Activated naive CD4-positive, alpha-beta T cell treated with anti-CD3 and anti-CD28 coated beads, Interleukin-2, amount 10 ng/mL, durations not matched to agents 7 days and 5 days (primary cell): ENCODE measurements around the gene DMRTC2.

ENCODE experiments used
- CTCF ChIA-PET: fragments of 350-600 bp; sonication (Branson Sonifier 250); formaldehyde crosslinking; loops from one replicate; lab custom pipeline; 2021; ENCODE audit warnings: antibody characterized with exemption; lab: Charles Lee
- DNase-seq: peaks from one replicate; pipeline ENCODE4 v3.0.0-alpha.2; 2020
- H3K27ac Mint-ChIP-seq: one replicate; pipeline ENCODE4 v1.8.0; 2021; ENCODE audit warnings: mild to moderate bottlenecking, moderate library complexity, mixed read lengths
- H3K27me3 Mint-ChIP-seq: one replicate; pipeline ENCODE4 v1.8.0; 2021; ENCODE audit warnings: mild to moderate bottlenecking, mixed read lengths
- H3K36me3 Mint-ChIP-seq: one replicate; pipeline ENCODE4 v1.8.0; 2021; ENCODE audit warnings: mixed read lengths
- H3K4me1 Mint-ChIP-seq: one replicate; pipeline ENCODE4 v1.8.0; 2021; ENCODE audit warnings: mixed read lengths
- H3K4me3 Mint-ChIP-seq: one replicate; pipeline ENCODE4 v1.8.0; 2021; ENCODE audit warnings: mild to moderate bottlenecking, moderate library complexity, mixed read lengths
- H3K9me3 Mint-ChIP-seq: one replicate; pipeline ENCODE4 v1.8.0; 2021; ENCODE audit warnings: mixed read lengths

Gene DMRTC2

DNA sequence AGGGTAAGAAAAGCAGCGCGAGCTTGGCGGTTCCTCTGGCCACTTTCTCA lies at the start of gene DMRTC2:
Gene DMRTC2 (plus strand): TSS at position 42 of the 50 bp plus-strand sequence. CDS start 2,387 bp downstream, outside the sequence.
- CTCF ChIA-PET: no interaction called here
- no peaks in the 10 kb centered on the region for H3K9me3 Mint-ChIP-seq
- no peaks in the 10 kb centered on the region for H3K4me1 Mint-ChIP-seq
- H3K4me3 Mint-ChIP-seq: no peak within 1 kb of the TSS
- H3K27ac Mint-ChIP-seq: no peak within 1 kb of the TSS
- peaks cover 45% of the 10 kb centered on the region for H3K27me3 Mint-ChIP-seq
- DNase-seq: no peak
- H3K36me3 Mint-ChIP-seq: no peaks in the 10 kb centered on the region

DNA sequence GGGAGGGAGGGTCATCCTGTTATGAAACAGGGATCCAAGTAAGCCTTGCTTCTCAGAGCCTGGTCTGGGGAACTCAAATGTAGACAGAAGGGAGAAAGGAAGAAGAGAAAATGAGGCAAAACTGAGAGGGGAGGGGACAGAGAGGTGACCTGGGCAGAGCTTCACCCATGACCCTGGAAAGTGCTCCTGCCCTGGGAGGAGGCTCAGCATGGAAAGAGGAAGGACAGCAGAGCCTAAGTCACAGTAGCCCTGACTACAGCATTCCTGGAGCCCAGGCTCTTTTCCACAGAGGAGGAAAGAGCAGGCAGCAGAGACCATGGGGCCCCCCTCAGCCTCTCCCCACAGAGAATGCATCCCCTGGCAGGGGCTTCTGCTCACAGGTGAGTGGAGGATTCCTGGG lies 48.5 kb upstream of the DMRTC2 start, which contains the start of gene CEACAM3:
Gene CEACAM3 (plus strand): TSS at position 226 of the 400 bp plus-strand sequence. CDS start 91 bp downstream, at position 317.
- no peaks in the 10 kb centered on the region for H3K9me3 Mint-ChIP-seq
- no peaks in the 10 kb centered on the region for H3K36me3 Mint-ChIP-seq
- no peak within 1 kb of the TSS for H3K4me3 Mint-ChIP-seq
- DNase-seq: no peak
- H3K27me3 Mint-ChIP-seq: peaks cover 68% of the 10 kb centered on the region
- no peaks in the 10 kb centered on the region for H3K4me1 Mint-ChIP-seq
- CTCF ChIA-PET: interaction anchor here (0.7 to 6.1 kb wide), 10 partner anchors 9 to 68 kb away, joined by 3 to 158 read pairs (median 8); no protein-coding TSS in a partner anchor
- no peak within 1 kb of the TSS for H3K27ac Mint-ChIP-seq

DNA sequence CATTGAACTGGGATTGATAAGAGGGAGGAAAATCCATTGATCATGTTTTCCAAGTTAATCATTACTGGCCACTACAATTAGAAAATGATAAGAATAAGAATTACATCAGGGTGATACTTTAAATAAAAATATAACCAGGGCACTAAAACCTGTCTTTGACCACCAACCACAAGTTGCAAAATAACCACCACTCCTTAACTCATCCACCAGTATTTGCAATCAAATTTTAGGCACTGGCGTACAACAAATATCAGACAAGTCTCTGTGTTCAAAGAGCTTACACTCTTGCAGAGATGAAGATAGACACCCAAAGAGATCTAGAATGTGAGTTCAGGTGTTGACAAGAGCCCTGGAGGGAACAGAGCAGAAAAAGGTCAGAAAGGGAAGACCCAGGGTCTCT lies 47.9 kb upstream of the DMRTC2 start:
- H3K9me3 Mint-ChIP-seq: no peaks in the 10 kb centered on the region
- CTCF ChIA-PET: interaction anchor here (0.9 to 3.3 kb wide), 4 partner anchors 10 to 150 kb away, joined by 3 to 11 read pairs (median 8); no protein-coding TSS in a partner anchor
- no peaks in the 10 kb centered on the region for H3K4me1 Mint-ChIP-seq
- H3K27me3 Mint-ChIP-seq: peaks cover 64% of the 10 kb centered on the region
- H3K4me3 Mint-ChIP-seq: no peak overlapping the region
- no peaks in the 10 kb centered on the region for H3K36me3 Mint-ChIP-seq
- H3K27ac Mint-ChIP-seq: no peak overlapping the region
- DNase-seq: no peak

DNA sequence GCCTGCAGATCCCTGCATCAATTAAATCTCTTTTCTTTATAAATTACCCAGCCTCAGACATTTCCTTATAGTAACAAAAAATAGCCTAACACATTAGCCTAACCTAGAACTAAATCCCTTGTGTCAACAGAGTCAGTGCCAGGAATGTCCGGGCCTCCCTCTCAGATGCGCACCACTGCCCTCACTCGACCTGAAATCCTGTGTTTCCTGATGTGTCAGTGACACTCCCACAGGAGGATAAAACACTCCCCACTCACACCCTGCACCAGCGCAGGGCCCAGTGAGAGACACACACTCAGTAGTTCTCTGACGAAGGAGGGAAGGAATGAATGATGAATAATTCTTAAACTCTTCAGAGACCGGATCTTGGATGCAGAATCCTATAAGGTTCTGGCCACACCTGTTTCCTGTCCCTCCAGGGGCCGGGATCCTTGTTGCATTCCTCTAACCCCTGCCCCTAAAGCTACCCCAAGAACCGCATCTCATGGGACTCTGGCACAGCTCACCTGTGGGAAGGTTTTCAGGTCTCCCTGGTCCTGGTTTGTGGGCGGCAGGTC lies 45.3 kb upstream of the DMRTC2 start:
- DNase-seq: no peak
- CTCF ChIA-PET: no interaction called here
- Mint-ChIP-seq H3K4me3 (no peak overlapping the region), H3K27me3 (peaks cover 47% of the 10 kb centered on the region), H3K27ac (no peak overlapping the region), H3K36me3 (no peaks in the 10 kb centered on the region), H3K9me3 (no peaks in the 10 kb centered on the region), H3K4me1 (peaks cover 5% of the 10 kb centered on the region)

- DNase-seq: no peak
- H3K4me3 Mint-ChIP-seq: no peak overlapping the region
- H3K4me1 Mint-ChIP-seq: peaks cover 8% of the 10 kb centered on the region
- no peaks in the 10 kb centered on the region for H3K9me3 Mint-ChIP-seq
- H3K27ac Mint-ChIP-seq: no peak overlapping the region
- H3K27me3 Mint-ChIP-seq: peaks cover 38% of the 10 kb centered on the region
- CTCF ChIA-PET: interaction anchor here (1.5 to 5.4 kb wide), 2 partner anchors 9 to 48 kb away, joined by 6 to 28 read pairs; no protein-coding TSS in a partner anchor
- no peaks in the 10 kb centered on the region for H3K36me3 Mint-ChIP-seq
Measured at GRCh38 chr19:41801031-41801430, 43.8 kb upstream of the DMRTC2 start.

GRCh38 chr19:41801792-41802211 lies 43.0 kb upstream of the DMRTC2 start:
- no peaks in the 10 kb centered on the region for H3K9me3 Mint-ChIP-seq
- peaks cover 31% of the 10 kb centered on the region for H3K27me3 Mint-ChIP-seq
- H3K36me3 Mint-ChIP-seq: no peaks in the 10 kb centered on the region
- peaks cover 8% of the 10 kb centered on the region for H3K4me1 Mint-ChIP-seq
- CTCF ChIA-PET: interaction anchor here (1.5 to 5.4 kb wide), 3 partner anchors 9 to 49 kb away, joined by 5 to 28 read pairs (median 6); no protein-coding TSS in a partner anchor
- H3K27ac Mint-ChIP-seq: no peak overlapping the region
- no peak for DNase-seq
- H3K4me3 Mint-ChIP-seq: no peak overlapping the region

- H3K4me1 Mint-ChIP-seq: peaks cover 8% of the 10 kb centered on the region
- H3K4me3 Mint-ChIP-seq: no peak overlapping the region
- H3K27ac Mint-ChIP-seq: no peak overlapping the region
- CTCF ChIA-PET: interaction anchor here (0.6 to 5.4 kb wide), 4 partner anchors 8 to 36 kb away, joined by 3 to 28 read pairs (median 4); no protein-coding TSS in a partner anchor
- no peak for DNase-seq
- H3K36me3 Mint-ChIP-seq: no peaks in the 10 kb centered on the region
- H3K27me3 Mint-ChIP-seq: peaks cover 27% of the 10 kb centered on the region
- H3K9me3 Mint-ChIP-seq: no peaks in the 10 kb centered on the region
Measured at GRCh38 chr19:41802770-41803169, 42.1 kb upstream of the DMRTC2 start.

- Mint-ChIP-seq H3K9me3 (no peaks in the 10 kb centered on the region), H3K36me3 (no peaks in the 10 kb centered on the region), H3K4me1 (peaks cover 8% of the 10 kb centered on the region), H3K4me3 (no peak overlapping the region), H3K27me3 (peaks cover 22% of the 10 kb centered on the region), H3K27ac (no peak overlapping the region)
- CTCF ChIA-PET: interaction anchor here (0.6 to 5.4 kb wide), 6 partner anchors 9 to 52 kb away, joined by 3 to 28 read pairs (median 3); partner anchors contain the start of gene CEACAM3
- no peak for DNase-seq
Measured at GRCh38 chr19:41804336-41804735, 40.5 kb upstream of the DMRTC2 start.

DNA sequence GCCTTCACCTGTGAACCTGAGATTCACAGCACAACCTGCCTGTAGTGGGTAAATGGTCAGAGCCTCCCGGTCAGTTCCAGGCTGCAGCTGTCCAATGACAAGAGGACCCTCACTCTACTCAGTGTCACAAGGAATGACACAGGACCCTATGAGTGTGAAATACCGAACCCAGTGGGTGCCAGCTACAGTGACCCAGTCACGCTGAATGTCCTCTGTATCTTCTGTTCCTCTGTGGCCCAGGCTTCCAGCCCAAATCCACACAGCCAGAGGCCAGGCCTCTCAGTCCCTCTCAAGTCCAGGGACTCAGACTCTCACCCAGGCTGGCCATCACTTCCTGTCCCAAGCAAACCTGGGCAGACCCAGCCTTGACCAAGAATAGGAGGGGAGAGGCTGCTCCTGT lies 37.7 kb upstream of the DMRTC2 start:
- H3K27ac Mint-ChIP-seq: no peak overlapping the region
- CTCF ChIA-PET: interaction anchor here (1.0 to 2.3 kb wide), 3 partner anchors 12 to 28 kb away, joined by 5 to 8 read pairs (median 7); no protein-coding TSS in a partner anchor

DNA sequence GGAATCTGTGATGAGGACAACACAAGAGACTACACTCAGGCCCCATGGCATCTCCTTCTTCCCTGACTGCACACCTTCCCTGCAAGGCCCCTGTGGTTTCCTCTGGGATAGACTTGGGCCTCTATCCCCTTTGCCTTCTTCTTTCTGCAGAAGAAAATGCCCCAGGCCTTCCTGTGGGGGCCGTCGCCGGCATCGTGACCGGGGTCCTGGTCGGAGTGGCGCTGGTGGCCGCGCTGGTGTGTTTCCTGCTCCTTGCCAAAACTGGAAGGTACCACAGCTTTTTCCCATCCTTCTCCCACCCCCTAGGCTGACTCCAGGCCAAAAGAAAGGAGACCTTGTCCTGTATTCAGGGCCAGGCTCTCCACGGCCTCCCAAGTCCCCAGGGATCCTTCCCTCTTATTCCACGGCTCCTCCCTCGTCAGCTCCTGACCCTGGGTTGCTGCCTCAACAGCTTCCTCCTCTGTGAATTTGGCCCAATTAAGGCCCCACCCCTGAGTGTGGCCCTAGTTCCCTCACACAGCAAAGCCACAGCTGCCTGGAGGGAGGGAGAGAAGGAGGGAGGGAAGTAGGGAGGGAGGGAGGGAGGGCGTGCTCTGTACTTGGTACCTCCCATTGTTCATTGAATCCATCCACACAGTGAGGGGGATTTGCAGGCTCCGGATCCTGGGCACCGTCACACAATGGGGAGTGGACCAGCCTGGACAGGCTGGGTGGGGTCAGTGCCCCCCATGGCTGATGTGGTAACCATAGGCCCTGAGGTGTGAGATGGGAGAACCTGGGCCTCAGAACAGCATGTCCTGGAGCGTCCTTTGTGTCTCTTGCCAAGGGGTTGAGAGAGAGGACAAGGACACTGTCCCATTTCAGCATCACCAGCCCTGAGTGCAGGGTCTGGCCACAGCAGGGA lies 35.9 kb upstream of the DMRTC2 start:
- Mint-ChIP-seq H3K36me3 (no peaks in the 10 kb centered on the region), H3K27me3 (peaks cover 25% of the 10 kb centered on the region), H3K4me1 (peaks cover 8% of the 10 kb centered on the region), H3K4me3 (no peak overlapping the region), H3K9me3 (no peaks in the 10 kb centered on the region), H3K27ac (no peak overlapping the region)
- CTCF ChIA-PET: interaction anchor here (2.1 kb wide), 1 partner anchor 16 kb away, joined by 7 read pairs; no protein-coding TSS in a partner anchor
- no peak for DNase-seq

More for the DNA sequence above, 37.7 kb upstream of the DMRTC2 start:
- no peak overlapping the region for H3K4me3 Mint-ChIP-seq
- H3K36me3 Mint-ChIP-seq: no peaks in the 10 kb centered on the region
- DNase-seq: no peak
- H3K27me3 Mint-ChIP-seq: peaks cover 21% of the 10 kb centered on the region
- H3K9me3 Mint-ChIP-seq: no peaks in the 10 kb centered on the region
- peaks cover 8% of the 10 kb centered on the region for H3K4me1 Mint-ChIP-seq

DNA sequence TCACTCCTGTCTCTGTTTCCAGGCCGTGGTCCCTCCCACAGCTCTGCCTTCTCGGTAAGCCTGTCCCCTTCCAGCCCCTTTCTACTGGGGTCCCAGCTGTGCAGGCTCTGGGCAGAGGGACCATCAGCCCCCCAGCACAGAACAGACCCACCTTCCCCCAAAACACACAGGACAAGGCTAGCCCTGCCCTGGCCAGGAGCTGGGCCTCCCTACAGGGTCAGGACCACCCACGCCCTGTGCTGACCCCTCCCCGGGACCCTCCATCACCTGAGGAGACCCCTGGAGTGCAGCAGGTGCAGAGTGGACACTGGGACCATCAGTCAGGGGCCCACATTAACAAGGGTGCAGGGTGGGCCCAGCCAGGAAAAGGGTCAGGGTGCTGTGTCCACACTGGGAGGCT lies 34.5 kb upstream of the DMRTC2 start:
- Mint-ChIP-seq H3K4me3 (no peak overlapping the region), H3K4me1 (peaks cover 7% of the 10 kb centered on the region), H3K27me3 (peaks cover 26% of the 10 kb centered on the region), H3K27ac (no peak overlapping the region), H3K36me3 (no peaks in the 10 kb centered on the region), H3K9me3 (no peaks in the 10 kb centered on the region)
- DNase-seq: no peak
- CTCF ChIA-PET: interaction anchor here (1.1 to 2.0 kb wide), 4 partner anchors 10 to 57 kb away, joined by 3 to 11 read pairs (median 6); partner anchors contain the start of gene CEACAM3

- peaks cover 26% of the 10 kb centered on the region for H3K27me3 Mint-ChIP-seq
- H3K4me1 Mint-ChIP-seq: peaks cover 9% of the 10 kb centered on the region
- H3K36me3 Mint-ChIP-seq: no peaks in the 10 kb centered on the region
- no peak overlapping the region for H3K27ac Mint-ChIP-seq
- CTCF ChIA-PET: interaction anchor here (1.1 to 2.0 kb wide), 5 partner anchors 10 to 58 kb away, joined by 3 to 11 read pairs (median 4); partner anchors contain the start of gene CEACAM3
- no peak for DNase-seq
- no peaks in the 10 kb centered on the region for H3K9me3 Mint-ChIP-seq
- H3K4me3 Mint-ChIP-seq: no peak overlapping the region
Measured at GRCh38 chr19:41811036-41811435, 33.8 kb upstream of the DMRTC2 start.

DNA sequence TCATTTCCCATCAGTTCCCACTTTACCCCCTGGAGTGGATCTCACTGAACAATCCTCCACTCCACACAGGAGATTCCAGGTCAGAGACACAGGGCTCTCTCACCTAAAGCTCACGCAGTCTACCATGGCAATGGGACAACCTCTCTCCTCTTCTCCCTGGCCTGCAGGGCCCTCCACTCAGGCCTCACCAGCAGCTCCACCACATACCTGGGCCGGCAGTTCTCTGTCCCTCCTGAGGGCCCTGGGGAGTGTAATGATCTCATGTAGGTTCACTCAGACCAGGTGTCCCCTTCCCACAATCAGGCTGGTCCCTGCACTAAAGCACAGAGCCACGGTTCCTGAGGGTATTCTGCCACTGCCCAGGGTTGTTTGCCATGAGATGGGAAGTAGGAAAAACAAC lies 32.9 kb upstream of the DMRTC2 start:
- CTCF ChIA-PET: interaction anchor here (1.4 kb wide), 1 partner anchor 24 kb away, joined by 4 read pairs; no protein-coding TSS in a partner anchor
- DNase-seq: no peak
- H3K4me3 Mint-ChIP-seq: no peak overlapping the region
- H3K27me3 Mint-ChIP-seq: peaks cover 26% of the 10 kb centered on the region
- peaks cover 9% of the 10 kb centered on the region for H3K4me1 Mint-ChIP-seq
- H3K9me3 Mint-ChIP-seq: no peaks in the 10 kb centered on the region
- H3K36me3 Mint-ChIP-seq: no peaks in the 10 kb centered on the region
- no peak overlapping the region for H3K27ac Mint-ChIP-seq

DNA sequence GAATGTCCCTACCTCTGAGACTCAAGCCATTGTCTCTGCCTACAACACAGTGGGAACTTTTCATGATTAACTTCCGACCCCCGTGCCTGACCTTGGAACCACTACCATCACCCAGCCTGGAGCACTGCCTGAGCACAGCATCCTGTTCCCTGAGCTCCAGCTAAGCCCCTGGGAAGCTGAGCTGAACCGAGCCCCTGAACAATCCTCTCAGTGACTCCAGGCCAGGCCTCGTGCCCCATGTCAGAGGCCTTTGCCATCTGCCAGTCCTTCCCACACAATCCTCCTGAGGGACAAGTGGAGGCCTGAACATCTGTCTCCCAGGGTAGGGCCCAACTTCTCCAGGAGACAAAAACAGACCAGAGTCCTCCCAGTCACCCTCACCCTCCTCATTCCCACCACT lies 30.9 kb upstream of the DMRTC2 start:
- Mint-ChIP-seq H3K27ac (no peak overlapping the region), H3K9me3 (no peaks in the 10 kb centered on the region), H3K4me1 (peaks cover 9% of the 10 kb centered on the region), H3K4me3 (no peak overlapping the region), H3K27me3 (peaks cover 21% of the 10 kb centered on the region), H3K36me3 (no peaks in the 10 kb centered on the region)
- DNase-seq: no peak
- CTCF ChIA-PET: interaction anchor here (0.8 to 14.0 kb wide), 3 partner anchors 21 to 61 kb away, joined by 3 to 158 read pairs (median 3); partner anchors contain the start of gene CEACAM3
